Measurements from ENCODE around the gene AGT.

The AGT gene

DNA sequence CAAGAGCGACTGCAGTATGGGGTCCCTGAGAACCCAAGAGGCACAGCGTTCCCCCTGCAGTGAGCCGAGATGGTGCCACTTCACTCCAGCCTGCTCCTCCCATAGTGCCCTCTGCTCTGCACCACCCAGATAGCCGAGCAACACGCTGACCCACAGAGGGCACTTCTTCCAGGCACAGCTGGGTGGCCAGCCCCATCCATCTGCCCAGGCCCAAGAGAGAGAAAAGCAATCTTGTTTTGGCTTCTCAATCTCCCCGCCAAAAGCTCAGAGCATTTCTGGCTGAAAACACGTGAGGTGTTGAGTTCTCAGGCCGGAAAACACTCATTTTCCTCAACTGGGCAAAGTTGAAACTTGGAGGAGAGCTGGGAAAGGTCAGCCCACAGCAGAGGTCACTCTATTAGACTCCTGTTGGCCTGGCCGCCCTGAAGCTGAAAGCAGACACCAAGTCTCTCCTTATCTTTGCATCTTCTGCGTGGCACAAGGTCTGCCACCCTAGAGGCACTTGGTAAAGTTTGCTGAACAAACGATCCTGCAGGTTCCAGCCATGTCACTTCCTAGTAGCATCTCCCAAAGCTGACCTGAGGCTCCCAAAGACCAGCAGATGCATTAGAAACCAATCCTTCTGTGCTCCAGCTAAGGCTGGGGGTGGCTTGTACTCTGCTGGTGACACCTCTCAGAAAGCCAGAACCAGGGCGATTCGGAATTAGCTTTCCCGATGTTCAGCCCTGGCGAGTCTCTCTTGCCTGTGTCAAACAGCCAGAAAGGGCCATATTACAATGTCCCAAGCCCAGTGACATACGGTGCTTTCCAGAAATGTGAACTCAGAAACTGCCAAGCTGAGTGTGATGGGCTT lies 44.2 kb upstream of the AGT start:
- TF ChIP-seq, protein P1, sequence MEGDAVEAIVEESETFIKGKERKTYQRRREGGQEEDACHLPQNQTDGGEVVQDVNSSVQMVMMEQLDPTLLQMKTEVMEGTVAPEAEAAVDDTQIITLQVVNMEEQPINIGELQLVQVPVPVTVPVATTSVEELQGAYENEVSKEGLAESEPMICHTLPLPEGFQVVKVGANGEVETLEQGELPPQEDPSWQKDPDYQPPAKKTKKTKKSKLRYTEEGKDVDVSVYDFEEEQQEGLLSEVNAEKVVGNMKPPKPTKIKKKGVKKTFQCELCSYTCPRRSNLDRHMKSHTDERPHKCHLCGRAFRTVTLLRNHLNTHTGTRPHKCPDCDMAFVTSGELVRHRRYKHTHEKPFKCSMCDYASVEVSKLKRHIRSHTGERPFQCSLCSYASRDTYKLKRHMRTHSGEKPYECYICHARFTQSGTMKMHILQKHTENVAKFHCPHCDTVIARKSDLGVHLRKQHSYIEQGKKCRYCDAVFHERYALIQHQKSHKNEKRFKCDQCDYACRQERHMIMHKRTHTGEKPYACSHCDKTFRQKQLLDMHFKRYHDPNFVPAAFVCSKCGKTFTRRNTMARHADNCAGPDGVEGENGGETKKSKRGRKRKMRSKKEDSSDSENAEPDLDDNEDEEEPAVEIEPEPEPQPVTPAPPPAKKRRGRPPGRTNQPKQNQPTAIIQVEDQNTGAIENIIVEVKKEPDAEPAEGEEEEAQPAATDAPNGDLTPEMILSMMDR (IDR thresholded peaks at IDR 0.05; ENCODE audit: insufficient read depth, low read length, poor library complexity, severe bottlenecking): no peak
- Histone ChIP-seq H3K4me3 (replicated peaks; ENCODE audit: low read depth, low read length) (no peak overlapping the region), H3K27me3 (replicated peaks; ENCODE audit: control insufficient read depth, insufficient read depth, low read length) (peaks cover 1% of the 10 kb centered on the region; the same call in 1 of the 2 replicates), H3K36me3 (ENCODE audit: control insufficient read depth, insufficient read depth, low read length) (no peaks in the 10 kb centered on the region)
- no peak for DNase-seq (ENCODE audit: extremely low read depth, insufficient read length)

- TF ChIP-seq, protein P1 (IDR thresholded peaks at IDR 0.05; ENCODE audit: insufficient read depth, low read length, poor library complexity, severe bottlenecking): no peak
- no peak for DNase-seq (ENCODE audit: extremely low read depth, insufficient read length)
- Histone ChIP-seq H3K4me3 (replicated peaks; ENCODE audit: low read depth, low read length) (no peak overlapping the region), H3K27me3 (replicated peaks; ENCODE audit: control insufficient read depth, insufficient read depth, low read length) (0 out of 2 replicates have a peak, but pooled peaks cover 1% of the 10 kb centered on the region), H3K36me3 (ENCODE audit: control insufficient read depth, insufficient read depth, low read length) (no peaks in the 10 kb centered on the region)
Measured at GRCh38 chr1:230754796-230755195, 40.9 kb upstream of the AGT start.

GRCh38 chr1:230753586-230754251 lies 39.8 kb upstream of the AGT start:
- DNase-seq (ENCODE audit: extremely low read depth, insufficient read length): peak; percentile 32
- TF ChIP-seq, protein P1 (IDR thresholded peaks at IDR 0.05; ENCODE audit: insufficient read depth, low read length, poor library complexity, severe bottlenecking): no peak
- Histone ChIP-seq H3K4me3 (replicated peaks; ENCODE audit: low read depth, low read length) (no peak overlapping the region), H3K36me3 (ENCODE audit: control insufficient read depth, insufficient read depth, low read length) (no peaks in the 10 kb centered on the region), H3K27me3 (replicated peaks; ENCODE audit: control insufficient read depth, insufficient read depth, low read length) (no peaks in the 10 kb centered on the region)

DNA sequence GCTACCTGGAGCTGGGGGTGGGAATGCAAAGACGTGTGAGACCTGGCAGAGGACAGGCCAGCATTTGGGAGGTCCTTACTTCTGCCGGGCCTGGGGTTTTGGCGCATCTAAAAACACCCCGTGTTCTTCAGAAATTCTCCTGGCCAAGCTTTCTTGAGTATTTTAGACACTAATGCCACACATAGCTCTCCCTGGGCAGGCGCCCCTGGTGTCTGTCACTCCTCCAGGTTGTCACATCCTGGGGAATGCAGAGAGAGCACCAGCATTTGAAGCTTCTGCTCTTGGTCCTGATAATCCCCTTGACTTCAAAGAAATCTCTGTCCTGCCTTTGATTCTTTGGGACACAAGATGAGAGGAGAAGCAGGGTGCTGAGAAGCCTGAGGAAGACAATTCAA lies 39.3 kb upstream of the AGT start:
- Histone ChIP-seq H3K4me3 (replicated peaks; ENCODE audit: low read depth, low read length) (no peak overlapping the region), H3K27me3 (replicated peaks; ENCODE audit: control insufficient read depth, insufficient read depth, low read length) (no peaks in the 10 kb centered on the region), H3K36me3 (ENCODE audit: control insufficient read depth, insufficient read depth, low read length) (no peaks in the 10 kb centered on the region)
- no peak for DNase-seq (ENCODE audit: extremely low read depth, insufficient read length)
- TF ChIP-seq, protein P1 (IDR thresholded peaks at IDR 0.05; ENCODE audit: insufficient read depth, low read length, poor library complexity, severe bottlenecking): no peak

DNA sequence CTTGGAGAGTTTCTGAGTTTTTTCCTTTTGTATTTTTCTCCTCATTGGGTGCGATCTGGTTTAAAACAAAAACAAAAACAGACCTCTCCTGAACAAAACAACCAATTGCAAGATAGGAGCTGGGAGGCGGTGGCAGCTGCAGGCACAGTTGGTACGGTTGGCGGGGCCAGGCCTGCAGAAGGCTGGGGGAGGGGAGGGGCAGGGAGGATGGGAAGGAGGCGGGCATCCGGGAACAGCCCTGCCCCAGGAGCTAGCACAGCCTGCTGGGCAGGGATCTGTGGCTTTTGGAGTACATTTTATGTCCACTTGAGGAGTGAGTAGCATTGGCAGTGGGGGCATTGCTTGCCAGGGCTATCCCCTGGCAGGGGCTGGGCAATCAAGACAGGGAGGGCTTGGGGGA lies 38.5 kb upstream of the AGT start:
- H3K36me3 ChIP-seq (ENCODE audit: control insufficient read depth, insufficient read depth, low read length): no peaks in the 10 kb centered on the region
- TF ChIP-seq, protein P1 (IDR thresholded peaks at IDR 0.05; ENCODE audit: insufficient read depth, low read length, poor library complexity, severe bottlenecking): no peak
- no peak for DNase-seq (ENCODE audit: extremely low read depth, insufficient read length)
- no peaks in the 10 kb centered on the region for H3K27me3 ChIP-seq (replicated peaks; ENCODE audit: control insufficient read depth, insufficient read depth, low read length)
- H3K4me3 ChIP-seq (replicated peaks; ENCODE audit: low read depth, low read length): no peak overlapping the region
